RKO (cell line): ENCODE measurements around the gene TMEM141.
A peak's percentile ranks its signal among the peaks of the same experiment; 100 is the strongest.
"Not testable (repeated sequence)": the region's sequence is repeated elsewhere in the genome, so short reads cannot be mapped to it uniquely, and the experiment has no call there.

Experiments
- DNase-seq: peaks from one replicate; pipeline ENCODE4 v3.0.0-alpha.2; 2016; ENCODE audit warnings: low spot score

TMEM141 gene

DNA sequence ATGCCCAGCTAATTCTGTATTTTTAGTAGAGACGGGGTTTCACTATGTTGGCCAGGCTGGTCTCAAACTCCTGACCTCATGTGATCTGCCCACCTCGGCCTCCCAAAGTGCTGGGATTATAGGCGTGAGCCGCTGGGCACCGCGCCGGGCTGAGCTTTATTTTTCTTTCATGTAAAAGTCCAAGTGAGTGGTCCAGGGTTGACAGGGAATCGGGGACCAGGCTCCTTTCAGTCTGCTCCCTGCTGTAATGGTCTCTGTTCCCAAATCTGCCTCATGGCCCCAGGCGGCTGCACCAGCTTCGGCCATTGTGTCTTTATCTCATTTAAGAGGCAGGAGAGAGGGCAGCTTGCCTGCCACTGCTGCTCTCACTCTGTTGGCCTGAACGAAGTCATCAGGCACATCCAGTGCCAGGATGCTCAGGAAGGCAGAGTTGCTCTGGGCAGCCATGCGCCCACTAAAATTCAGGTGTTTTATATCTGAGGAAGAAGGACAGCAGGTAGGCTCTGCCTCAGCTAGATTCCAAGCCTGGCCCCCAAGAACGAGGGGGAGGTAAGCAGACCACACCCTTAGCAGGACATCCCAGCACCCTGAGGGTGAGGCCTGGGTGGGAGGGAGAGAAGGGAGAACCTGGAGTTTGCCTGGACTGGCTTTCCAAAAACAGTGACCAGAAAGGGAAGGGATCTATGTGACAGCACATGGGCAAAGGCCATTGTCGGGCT is 3.3 kb downstream of the TMEM141 start:
- no peak for DNase-seq

DNA sequence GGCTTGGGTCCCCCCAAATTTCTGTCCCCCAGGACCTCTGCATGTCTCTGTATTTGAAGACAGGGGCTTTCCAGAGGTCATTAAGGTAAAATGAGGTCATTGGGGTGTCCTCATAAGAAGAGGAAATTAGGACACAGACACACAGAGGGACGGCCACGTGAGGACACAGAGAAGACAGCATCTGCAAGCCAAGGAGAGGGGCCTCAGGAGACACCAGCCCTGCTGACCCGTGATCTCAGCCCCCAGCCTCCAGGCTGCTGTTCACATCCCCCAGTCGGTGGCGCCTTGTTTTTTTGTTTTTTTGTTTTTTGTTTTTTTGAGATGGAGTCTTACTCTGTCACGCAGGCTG is 3.8 kb downstream of the TMEM141 start:
- DNase-seq, result no peak

DNA sequence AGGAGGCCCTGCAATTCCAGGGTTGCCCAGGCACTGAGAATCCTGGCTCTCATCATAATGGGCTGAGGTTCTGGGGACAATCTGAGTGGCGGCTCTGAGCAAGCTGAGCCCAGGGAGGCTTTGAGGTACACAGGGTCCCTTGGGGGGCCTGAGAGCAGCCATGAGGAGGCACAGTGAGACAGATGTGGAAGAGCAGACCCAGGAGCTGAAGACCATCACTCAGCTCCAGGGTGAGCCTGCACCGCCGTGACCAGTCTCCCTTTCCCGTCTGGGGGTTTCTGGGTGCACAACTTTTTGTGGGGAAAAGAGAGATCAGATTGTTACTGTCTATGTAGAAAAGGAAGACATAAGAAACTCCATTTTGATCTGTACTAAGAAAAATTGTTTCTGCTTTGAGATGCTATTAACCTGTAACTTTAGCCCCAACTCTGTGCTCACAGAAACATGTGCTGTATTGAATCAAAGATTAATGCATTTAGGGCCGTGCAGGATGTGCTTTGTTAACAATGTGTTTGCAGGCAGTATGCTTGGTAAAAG is 5.2 kb downstream of the TMEM141 start, which contains the start of gene CCDC183:
TSS of gene CCDC183 (plus strand) at position 101 of the 537 bp plus-strand sequence. CDS start at position 161, 60 bp downstream.
- DNase-seq, result no peak

DNA sequence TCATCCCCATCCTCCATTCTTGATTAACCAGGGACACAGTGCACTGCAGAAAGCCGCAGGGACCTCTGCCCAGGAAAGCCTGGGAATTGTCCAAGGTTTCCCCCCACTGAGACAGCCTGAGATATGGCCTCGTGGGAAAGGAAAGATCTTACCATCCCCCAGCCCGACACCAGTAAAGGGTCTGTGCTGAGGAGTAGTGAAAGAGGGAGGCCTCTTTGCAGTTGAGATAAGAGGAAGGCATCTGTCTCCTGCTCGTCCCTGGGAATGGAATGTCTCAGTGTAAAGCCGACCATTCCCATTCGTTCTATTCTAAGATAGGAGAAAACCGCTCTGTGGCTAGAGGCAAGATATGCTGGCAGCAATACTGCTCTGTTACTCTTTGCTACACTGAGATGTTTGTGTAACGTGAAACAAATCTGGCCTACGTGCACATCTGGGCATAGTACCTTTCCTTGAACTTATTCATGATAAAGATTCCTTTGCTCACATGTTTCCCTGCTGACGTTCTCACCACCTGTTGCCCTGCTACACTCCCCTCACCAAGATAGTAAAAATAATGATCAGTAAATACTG is 5.7 kb downstream of the TMEM141 start:
- not testable (repeated sequence) for DNase-seq

DNA sequence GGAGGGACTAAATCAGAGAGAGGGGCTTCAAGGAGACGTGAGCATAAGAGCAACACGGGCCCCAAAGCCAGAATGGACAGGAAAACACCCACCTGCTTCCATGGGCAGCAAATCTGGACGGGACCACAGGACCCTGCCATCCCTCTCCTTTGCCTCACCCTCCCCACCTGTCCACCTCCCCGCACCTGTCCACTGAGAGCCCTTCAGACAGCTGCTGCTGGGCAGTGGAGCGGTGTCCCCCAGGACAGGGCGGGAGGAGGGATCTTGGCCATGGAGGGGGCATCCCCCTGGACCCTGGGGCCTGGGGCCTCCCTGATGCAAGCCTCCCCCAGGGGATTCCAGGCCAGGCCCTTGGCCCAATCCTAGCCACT is 7.5 kb downstream of the TMEM141 start:
- DNase-seq, result no peak

GRCh38 chr9:136799079-136799853 is 8.1 kb downstream of the TMEM141 start:
- no peak for DNase-seq

- peak; percentile 71 for DNase-seq
These were observed 8.9 kb downstream of the TMEM141 start for GRCh38 chr9:136799854-136800657.

GRCh38 chr9:136802321-136802720 is 11.2 kb downstream of the TMEM141 start:
- no peak for DNase-seq

DNA sequence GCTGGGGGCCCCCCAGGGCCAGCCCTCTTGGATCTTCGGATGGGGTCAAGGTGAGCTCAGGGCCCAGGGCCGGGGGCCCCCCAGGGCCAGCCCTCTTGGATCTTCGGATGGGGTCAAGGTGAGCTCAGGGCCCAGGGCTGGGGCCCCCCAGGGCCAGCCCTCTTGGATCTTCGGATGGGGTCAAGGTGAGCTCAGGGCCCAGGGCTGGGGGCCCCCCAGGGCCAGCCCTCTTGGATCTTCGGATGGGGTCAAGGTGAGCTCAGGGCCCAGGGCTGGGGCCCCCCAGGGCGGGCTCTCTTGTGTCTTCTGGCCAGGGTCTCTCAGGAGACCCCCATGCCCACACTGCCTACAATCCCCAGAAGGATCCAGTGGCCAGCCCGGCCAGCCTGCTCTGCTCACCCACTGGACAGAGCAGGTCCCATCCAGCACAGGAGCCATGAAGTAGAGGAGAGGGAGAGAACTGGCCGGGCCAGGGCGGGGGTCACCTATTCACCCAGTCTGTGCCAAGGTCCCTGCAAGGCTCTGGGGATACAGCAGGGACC is 11.9 kb downstream of the TMEM141 start:
- DNase-seq, result not testable (repeated sequence)

- no peak for DNase-seq
These were observed 12.7 kb downstream of the TMEM141 start for GRCh38 chr9:136803551-136804508.

GRCh38 chr9:136804509-136805206 is 13.5 kb downstream of the TMEM141 start:
- DNase-seq, result no peak

DNA sequence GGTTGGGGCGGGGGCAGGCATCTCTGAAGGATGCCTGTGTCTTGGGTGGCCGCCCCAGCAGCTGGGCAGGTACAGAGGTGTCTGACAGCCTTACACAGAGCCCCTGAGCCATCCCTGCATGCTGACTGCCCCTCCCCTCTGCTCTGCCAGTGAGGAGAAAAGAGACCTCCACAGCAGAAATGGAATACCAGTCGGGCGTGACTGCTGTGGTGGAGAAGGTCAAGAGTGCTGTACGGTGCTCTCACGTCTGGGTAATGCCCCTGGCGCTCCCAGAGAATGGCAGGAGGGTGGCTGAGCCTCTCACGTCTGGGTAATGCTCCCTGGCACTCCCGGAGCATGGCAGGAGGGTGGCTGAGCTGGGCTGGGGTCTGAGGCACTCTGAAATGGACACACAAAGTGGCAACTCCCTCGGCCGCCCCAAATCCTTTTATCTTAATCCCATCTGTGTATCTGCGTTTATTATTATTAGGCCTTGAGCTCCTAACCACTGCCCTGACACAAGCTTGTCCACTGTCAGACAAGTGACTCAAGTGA is 14.1 kb downstream of the TMEM141 start:
- no peak for DNase-seq

GRCh38 chr9:136806067-136806466 is 14.9 kb downstream of the TMEM141 start:
- no peak for DNase-seq

GRCh38 chr9:136806631-136807201 is 15.6 kb downstream of the TMEM141 start:
- DNase-seq, result peak; percentile 41

DNA sequence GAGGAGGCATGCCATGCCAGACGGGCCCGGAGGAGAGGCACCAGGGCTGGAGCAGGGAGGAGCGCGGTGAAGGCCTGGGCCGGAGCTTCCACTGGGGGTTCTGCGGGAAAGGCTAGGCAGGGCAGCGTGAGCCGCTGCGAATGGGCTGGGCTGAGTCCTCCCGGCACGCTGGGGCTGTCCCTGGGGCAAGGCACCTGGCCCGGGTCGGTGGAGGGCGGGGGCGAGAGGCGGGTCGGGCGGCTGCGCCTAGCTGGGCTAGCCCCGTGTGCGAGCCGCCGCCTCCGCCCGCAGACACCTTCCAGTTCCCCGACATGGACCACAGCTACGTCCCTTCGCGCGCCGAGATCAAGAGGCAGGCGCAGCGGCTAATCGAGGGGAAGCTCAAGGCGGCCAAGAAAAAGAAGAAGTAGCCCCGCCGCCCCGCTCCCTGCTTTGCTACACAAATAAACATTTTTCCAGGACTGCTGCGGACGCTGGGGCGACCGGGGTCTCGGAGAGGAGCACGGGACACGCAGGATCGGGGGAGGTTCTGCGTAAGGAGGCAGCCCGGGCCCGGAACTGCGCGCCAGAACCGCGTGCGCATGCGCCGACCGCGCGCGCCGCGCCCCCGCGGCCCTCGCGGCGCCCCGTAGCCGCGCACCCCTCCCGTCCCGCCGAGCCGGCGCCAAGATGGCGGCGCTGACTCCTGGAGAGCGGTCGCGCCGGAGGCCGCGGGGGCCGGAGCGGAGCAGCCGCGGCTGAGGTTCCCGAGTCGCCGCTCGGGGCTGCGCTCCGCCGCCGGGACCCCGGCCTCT is 16.3 kb downstream of the TMEM141 start, which contains the start of gene RABL6:
TSS of gene RABL6 (plus strand) at position 668 of the 794 bp plus-strand sequence. CDS start 249 bp downstream, outside the sequence.
- DNase-seq, result peak; percentile 87

DNA sequence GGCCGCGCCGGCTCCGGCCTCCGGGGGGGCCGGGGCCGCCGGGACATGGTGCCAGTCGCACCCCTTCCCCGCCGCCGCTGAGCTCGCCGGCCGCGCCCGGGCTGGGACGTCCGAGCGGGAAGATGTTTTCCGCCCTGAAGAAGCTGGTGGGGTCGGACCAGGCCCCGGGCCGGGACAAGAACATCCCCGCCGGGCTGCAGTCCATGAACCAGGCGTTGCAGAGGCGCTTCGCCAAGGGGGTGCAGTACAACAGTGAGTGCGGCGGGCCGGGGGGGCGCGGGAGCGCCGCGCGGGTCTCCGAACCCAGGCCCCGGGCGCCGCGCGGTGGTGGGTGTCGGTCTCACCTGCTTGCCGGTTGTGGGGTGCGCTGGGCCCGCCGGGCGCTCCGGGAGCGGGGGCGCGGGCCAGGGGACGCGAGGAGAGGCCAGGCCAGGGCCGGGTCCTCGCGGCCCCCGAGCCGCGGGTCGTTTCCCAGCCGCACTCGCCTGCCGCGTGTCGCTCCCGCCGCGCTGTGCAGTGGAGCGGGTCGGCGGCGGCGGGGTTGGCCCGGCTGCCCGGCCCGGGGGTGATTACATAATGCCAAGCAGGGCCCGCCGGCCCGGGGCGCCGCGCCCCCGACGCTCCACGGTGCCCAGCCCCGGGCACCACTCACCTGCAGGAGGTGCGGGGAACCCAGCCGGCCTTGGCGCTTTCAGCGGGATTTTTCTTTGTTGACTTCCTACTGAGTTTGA is 17.1 kb downstream of the TMEM141 start:
- peak; percentile 52 for DNase-seq

DNA sequence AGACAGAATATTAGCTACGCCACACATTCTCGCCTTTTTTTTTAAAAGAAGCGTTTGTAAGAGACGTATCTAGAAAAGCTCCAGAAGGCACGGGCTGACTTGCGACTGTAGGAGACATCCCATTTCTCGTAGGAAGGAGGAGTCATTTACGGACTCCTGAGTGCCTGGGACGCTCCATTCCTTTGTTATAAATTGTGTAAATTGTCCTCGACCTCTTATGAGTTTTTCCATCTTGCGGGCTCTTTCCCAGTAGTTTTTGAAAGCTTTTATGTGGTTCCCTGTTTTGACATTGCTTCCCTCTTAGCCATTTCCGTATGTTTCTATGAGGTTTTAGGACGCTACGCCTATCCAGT is 17.6 kb downstream of the TMEM141 start:
- peak; percentile 84 for DNase-seq
